GM18498 (cell line): ENCODE measurements around the gene KDM7A.
A peak's percentile ranks its signal among the peaks of the same experiment; 100 is the strongest.
"Not testable (repeated sequence)": the region's sequence is repeated elsewhere in the genome, so short reads cannot be mapped to it uniquely, and the experiment has no call there.

Experiments used
- ATAC-seq: cut with Tn5 transposase; IDR thresholded peaks from one replicate; pipeline ENCODE4 v1.9.1; 2021; ENCODE audit warnings: mild to moderate bottlenecking, moderate library complexity; ENCODE audit not compliant: unreplicated experiment

KDM7A gene

DNA sequence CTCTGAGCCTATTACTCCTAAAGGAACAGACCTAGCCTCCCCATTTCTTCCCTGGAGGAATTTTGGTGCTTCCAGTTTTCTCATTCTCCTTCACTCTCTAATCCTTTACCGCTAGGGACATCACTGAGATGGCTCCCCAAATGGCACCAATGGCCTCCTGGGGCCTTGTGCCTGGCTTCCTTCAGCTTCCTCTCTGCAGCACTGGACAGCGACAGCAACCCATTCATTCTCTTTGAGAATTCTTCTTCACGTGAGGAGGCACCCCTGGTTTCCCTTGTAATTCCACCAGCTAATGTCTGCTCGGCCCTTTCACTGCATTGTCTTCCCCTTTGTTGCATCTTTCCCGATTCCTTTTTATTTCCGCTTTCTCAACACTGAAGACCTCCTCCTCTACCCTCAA, 24.6 kb upstream of the KDM7A start:
- no peak for ATAC-seq

DNA sequence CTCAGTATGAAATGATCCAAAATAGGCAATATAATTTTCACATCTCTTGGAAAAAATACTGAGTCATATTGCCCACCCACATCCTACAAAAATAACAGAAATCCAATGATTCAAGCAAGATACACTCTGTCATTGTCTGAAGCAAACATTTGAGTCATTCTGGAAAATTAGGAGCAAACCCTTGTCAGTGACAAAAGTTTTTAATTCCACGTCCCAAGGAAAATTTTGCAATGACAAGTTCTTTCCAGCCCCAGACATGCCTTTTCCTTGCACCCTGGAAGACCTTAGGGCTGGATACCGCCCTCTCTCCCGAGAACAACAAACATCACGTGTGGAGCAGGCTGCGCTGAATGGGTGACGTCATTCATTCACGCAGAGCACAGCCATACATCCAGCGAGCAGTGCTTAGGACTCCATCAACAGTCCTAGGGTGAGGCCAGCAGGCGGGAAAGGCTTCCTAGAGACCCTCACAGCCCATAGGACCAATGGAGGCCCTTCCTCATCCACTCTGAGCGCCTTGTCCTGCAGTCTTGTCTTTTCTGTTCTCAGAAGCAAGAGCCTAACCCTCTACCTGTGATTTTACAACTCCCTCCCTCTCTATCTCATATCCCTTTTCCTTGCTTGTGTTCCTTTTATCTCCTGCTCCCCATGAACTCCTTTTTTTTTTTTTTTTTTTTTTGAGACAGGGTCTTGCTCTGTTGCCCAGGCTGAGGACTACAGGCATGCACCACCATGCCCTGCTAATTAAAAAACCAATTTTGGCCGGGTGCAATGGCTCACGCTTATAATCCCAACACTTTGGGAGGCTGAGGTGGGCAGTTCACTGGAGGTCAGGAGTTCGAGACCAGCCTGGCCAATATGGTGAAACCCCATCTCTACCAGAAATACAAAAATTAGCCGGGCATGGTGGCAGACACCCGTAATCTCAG, 23.5 kb upstream of the KDM7A start:
- no peak for ATAC-seq

DNA sequence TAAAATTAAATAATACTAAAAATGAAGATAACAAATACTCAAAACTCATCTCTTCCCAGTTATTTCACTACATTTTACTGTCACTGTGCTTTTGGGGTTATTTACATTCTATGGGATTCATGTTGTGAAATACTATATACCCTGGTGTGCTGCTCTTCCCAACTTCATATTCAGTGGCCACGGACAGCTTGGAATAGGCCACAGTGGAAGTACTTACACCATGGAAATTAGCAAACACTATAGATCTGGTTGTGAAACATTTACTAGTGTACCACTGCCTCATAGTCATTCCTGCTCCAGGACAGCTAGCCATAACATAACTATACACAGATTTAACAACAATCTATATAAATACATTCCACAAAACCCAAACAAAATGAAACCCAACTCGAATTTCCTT, 21.2 kb upstream of the KDM7A start:
- no peak for ATAC-seq

DNA sequence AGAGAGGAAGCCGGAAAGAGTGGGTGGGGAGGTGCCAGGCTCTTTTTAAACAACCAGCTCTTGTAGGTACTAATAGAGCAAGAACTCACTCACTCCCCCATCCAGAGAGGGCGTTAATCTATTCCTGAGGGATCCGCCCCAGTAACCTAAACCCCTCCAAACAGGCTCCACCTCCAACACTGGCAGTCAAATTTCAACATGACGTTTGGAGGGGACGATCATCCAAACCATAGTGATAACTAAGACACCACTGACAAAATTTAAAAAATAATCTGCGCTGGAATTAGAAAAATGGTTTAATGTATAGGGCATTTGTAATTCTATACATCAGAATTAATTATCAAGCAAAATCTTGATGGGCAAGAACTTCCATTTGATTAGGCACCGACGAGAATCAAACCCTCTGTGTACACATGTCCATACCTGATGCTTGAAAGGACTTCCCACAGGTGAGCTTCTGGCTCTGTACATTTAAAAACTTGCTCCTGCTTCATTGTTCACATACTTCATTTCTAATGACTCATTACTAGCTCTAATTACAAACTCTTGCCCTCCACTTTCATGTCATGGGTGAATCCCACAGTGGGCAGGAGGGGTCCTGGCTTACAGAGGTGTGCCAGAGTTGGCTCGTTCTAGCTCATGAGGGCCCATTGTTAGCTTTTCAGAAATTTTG, 20.6 kb upstream of the KDM7A start:
- ATAC-seq = no peak

DNA sequence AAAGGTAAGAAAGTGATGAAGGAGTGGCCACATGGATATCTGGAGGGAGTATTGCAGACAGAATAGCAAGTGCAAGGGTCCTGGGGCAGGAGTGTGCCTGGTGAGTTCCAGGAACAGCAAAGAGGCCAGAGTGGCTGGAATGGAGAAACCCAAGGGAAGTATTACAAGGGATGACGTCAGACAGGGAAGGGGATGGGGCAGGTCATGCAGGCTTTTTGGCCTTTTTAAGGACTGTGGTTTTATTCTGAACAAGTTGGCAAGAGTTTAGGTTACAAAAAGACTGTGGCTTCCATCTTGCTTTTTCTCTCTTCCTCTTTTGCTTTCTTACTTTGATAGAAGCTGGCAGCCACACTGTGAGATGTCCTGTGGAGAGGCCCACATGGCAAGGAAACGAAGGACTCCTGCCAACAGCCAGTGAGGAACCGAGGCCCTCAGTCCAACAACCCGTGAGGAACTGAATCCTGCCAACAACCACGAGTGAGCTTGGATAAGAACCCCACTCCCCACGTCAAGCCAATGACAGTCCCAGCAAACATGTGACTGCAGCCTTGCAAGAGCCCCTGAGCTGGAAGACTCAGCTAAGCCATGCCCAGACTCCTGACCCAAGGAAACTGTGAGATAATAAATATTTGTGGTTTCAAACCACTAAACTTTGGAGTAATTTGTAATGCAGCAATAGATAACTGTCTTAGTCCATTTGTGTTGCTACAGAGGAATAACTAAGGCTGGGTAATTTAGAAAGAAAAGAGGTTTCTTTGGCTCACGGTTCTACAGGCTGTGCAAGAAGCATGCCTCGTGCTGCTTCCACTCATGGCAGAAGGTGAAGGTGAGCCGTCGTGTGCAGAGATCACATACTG, 19.8 kb upstream of the KDM7A start:
- ATAC-seq = no peak

DNA sequence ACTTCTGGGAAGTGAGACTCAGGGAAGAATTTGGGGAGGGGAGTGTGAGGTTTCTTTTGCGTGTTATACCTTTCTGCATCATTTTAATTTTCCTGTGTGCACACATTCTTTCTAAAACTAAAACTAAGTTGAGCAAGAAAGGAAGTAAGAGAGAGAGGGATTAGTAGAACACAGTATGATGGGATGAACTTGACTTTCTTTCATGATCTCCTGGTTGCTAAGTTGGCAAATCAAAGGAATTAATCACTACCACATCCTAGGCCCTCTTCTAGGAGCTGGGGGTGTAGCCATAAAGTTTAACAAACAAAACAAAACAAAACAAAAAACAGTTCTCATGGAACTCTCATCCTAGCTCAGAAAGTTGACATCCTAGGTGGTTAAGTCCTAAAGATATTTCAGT, 19.1 kb upstream of the KDM7A start:
- ATAC-seq = no peak

DNA sequence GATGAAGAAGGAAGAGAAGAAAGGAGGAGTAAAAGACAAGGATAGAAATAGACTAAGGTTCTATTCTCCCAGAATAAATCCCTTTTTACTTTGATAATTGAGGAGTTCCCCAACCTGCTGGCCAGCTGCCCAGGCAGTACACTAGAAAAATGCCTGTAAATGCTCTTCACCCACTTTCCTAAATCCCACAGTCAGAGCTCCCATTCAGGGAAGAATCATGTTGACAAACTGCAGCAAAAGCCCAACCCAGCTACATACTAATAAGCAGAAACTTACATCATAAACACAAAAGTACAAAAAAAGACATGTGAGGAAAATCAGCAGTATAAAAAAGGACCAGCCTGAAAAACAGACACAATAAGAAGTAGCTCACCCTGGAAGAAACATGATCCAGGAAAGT, 15.8 kb upstream of the KDM7A start:
- no peak for ATAC-seq

DNA sequence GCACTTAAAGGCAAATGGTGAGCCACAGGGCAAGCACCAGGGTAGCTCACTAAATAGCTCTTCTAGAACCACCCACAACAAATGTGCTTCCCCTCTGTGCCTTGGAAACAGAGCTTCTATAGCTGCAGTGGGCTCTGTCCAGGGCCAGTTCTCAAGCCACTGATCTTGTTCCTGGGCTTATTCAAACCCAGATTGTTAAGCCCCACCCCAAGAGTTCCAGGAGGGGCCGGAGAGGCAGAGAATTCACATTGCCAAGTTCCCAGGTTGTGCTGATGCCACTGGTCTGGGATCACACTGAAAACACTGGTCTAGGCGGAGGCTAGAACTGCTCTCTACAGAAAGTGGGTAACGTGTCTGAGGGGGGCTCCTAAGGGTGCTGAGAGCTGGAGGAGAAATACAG, 15.4 kb upstream of the KDM7A start:
- no peak for ATAC-seq

DNA sequence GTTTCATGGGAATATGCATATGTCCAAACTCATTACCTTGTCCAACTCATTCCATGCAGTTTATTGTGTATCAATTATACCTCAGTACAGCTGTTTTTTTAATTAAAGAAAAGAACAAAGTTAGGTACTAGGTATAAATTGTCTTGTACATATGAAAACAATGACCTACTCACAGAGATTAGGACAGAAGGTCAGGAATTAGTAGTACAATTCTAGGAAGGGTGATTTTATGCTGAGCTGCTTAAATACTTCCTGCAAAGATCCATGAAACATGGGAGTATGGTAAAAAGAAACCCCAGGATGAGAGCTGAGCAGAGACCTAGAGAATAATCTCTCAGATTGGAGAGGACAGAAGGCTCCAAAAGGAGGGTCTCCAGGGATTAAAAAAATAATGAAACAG, 13.8 kb upstream of the KDM7A start:
- no peak for ATAC-seq

DNA sequence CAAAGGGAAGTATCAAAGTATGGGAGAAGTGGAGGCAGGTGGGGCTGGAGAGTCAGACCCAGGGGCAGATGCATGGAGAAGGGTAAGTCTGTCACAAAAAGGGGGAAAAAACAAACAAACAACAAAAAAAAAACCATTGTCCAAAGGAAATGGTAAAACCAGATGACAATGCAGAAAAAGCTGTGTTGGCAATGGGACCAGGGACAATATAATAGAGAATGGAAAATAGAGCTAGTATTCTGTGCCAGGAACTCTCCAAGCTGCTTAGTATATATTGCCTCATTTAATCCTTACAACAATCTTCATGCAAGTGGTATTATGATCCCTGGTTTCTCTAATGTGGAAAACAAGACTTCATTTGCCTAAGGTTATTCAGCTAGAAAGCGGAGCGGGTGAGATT, 13.1 kb upstream of the KDM7A start:
- no peak for ATAC-seq

DNA sequence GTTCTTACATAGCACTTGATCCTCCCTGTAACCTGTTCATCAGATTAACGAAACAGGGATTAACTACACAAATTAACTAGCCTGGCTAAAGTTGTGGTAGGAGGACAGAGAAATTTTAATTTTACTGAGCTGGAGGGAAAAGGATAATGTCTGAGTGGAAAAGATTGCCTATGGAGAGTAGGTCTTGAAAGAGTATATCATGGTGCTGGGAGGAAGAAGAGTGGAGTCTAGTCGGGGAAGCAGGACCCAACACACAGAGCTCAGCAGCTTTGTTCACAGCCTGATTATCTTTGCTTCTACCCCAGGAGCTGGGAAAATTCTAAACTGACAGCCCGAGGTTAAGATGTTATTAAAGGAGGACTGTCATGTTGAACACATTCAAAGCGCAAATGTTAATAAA, 6.1 kb upstream of the KDM7A start:
- ATAC-seq = no peak

DNA sequence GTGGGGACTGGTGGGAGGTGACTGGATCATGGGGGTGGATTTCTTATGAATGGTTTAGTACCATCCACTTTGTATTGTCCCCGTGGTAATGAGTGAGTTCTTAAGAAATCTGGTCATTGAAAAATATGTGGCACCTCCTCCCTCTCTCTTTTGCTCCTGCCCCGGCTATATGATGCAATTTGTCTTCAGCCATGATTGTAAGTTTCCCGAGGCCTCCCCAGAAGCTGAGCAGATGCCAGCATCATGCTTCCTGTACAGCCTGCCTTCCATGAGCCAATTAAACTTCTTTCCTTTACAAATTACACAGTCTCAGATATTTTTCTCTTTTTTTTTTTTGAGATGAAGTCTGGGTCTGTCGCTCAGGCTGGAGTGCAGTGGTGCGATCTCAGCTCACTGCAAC, 2.6 kb upstream of the KDM7A start:
- no peak for ATAC-seq

DNA sequence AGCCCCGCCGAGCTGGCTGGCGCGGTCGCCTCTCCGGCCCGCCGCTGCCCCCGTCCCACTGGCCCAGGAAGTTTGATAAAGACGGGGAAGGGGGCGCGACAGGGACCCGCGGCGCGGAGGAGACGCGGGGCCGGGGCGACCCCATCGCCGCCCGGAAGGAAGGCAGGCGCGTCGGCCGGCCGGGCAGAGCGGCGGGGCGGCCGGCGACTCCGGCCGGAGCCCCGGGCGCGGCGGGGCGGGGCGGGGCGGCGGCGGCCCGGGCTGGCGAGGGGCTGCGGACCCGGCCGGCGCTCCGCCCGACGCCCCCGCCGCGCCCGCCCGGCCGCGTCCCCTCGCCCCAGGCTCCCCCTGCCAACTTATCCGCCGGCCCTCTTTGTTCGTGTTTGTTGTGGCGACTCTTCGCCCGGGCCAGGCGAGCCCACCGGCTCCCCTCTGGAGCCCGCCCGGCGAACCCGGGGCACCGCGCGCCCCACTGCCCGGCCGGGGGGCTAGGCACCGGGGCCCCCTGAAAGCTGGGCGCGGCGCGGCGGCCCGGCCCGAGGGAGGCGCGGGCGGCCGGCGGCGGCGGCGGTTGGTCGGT, 571 bp downstream of the KDM7A start:
- peak; percentile 17 for ATAC-seq

DNA sequence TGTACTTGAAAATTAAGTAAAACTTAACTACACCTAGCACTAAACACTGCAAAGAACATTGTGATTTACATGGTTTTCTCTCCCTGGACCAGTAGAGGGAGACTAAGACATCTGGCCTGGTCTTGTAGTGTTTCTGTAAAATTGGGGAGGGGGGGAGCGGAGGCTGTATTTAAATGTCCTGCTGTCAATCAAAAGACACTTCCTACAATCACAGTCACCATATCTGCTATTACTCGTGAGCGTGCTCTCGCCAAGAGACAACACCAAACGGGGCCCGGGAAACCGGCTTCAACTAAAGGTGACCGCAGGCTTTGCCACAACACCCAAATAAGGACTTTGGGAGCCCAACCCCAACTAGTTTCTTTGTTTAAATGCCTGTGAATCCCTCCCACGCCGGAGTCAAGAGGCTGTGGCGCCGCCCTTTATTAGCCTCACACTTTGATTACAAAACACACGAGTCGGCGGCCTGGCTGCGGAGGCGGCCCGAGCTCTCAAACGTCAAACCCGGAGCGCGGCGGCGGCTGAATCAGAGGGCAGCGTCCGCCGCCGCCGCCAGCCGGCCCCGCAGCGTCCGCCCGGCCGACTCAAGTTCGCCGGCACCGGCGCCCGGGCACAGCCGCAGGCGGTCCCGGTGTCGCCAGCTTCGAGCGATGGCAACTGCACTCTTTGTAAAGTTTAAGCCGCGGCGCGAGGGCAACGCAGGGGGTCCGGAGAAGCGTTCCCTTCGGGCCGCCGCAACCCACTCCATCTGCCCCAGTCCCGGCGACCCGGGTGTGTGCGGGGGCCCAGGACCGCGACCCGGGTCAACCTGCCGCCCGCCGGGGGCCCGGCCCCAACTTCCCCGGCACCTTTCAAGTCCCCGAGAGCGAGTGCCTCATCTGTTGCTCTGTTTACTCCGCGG, 1.3 kb downstream of the KDM7A start:
- peak; percentile 48 for ATAC-seq

DNA sequence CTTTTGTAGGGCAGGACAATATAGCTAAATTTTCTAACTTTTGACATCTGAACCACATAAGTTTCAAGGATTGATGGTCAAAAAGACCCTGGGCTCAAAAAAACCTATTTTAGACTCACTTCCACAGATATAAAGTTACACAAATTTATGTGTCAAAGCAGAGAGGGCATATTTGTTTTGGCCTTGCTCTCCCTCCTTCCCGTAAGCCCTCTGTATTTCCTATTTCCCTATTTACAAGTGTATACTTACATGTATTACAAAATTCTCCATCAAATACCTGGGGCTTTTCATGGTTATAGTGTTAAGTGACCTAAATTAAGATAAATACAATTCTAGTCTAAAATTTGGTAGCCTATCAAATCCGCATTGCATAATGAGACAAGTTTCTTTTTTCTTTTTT, 2.6 kb downstream of the KDM7A start:
- no peak for ATAC-seq

DNA sequence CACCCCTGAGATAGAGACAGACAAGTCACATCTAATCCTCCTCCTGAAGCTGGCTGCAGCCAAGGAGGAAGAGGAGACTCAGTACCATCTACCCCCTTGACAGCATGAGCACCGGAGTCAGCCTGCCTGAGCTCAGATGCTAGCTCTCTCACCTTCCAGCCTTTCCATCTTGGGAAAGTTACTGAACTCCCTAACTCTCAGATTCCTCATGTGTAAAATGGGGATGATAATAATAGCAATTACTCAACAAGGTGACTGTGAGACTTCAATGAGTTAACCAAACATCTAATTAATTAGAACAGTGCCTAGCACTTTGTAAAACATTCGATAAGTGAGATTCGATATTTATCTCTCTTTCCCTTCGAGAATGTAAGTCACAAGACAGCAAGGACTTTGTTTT, 6.4 kb downstream of the KDM7A start:
- ATAC-seq = no peak

DNA sequence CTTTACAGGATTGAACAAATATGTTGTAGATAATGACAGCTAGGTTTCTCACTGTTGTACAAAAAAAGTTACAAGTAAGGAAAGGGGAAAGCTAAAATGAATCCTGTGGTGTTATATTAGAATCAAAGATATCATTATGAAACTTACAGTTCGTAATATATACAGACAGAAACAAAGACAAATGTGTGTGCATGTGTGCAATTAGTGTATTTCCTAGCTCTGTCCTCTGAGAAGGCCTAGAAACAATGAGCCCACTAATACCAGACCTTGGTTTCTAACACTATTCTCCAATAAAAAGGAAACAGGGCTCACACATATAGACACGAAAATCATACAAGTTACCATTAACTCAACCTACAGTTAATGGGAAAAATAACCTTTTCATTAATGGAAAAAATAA, 8.0 kb downstream of the KDM7A start:
- no peak for ATAC-seq

DNA sequence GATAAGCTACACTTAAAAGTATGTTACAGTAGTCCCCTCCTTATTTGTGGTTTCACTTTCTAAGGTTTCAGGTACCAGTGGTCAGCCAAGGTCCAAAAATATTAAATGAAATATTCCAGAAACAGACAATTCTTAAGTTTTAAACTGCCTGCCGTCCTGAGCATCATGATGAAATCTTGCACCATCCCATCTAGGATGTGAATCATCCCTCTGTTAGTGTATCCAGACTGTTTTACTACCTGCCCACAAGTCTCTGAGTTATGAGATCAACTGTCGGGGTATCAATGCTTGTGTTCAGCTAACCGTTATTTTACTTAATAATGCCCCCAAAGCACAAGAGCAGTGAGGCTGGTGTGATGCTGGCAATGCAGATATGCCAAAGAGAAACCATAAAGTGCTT, 11.4 kb downstream of the KDM7A start:
- ATAC-seq = no peak

DNA sequence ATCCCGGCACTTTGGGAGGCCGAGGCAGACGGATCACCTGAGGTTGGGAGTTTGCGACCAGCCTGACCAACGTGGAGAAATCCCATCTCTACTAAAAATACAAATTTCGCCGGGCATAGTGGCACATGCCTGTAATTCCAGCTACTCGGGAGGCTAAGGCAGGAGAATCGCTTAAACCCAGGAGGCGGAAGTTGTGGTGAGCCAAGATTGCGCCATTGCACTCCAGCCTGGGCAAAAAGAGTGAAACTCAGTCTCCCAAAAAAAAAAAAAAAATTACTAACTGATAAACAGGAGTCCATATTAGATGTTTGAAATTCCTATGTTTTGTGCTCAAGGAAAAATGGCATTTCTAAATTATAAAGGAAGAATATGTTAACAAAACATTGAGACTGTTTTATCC, 14.7 kb downstream of the KDM7A start:
- ATAC-seq = not testable (repeated sequence)

DNA sequence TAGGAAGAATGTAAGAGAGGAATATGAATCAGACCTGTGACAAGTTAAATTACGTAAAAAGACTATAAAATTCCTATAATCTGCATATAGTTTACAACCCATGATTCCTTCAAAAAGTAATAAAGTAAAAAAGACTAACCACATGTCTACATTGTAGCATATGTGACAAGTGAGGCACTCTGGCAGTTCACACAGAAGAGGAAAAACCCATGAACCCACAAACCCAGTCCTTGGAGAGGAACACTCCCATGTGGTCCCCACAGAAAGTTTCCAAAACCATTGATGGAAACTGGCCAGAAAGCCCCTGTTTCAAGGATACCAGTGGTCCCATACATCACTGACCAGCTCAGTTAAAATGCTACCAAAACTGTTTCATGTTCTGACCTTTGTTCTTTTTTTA, 15.7 kb downstream of the KDM7A start:
- no peak for ATAC-seq
